NCI-H748 (cell line): ENCODE data around the gene NOL8.
A peak's percentile ranks its signal among the peaks of the same experiment; 100 is the strongest.

Source experiments
- DNase-seq: peaks from one replicate; lab custom pipeline; 2025; ENCODE audit not compliant: unreplicated experiment; lab: John Stamatoyannopoulos, UW

The NOL8 gene

GRCh38 chr9:92325269-92325990 is at the start of gene NOL8, which contains the start of gene CENPP:
TSS of gene NOL8 (minus strand) at chr9:92325350. CDS start at chr9:92324161, 1,189 bp downstream.
TSS of gene CENPP (plus strand) at chr9:92325953.
- peak; percentile 91 for DNase-seq

- no peak for DNase-seq
Measured at GRCh38 chr9:92373167-92373566, 48.0 kb upstream of the NOL8 start.

GRCh38 chr9:92369075-92369474 is 43.9 kb upstream of the NOL8 start:
- DNase-seq: no peak

GRCh38 chr9:92360083-92360482 is 34.9 kb upstream of the NOL8 start:
- DNase-seq: no peak

- no peak for DNase-seq
Measured at GRCh38 chr9:92359394-92359995, 34.3 kb upstream of the NOL8 start.

- DNase-seq: no peak
Measured at GRCh38 chr9:92353051-92353450, 27.9 kb upstream of the NOL8 start.

- DNase-seq: no peak
Measured at GRCh38 chr9:92350740-92351133, 25.6 kb upstream of the NOL8 start.

- no peak for DNase-seq
Measured at GRCh38 chr9:92349771-92350739, 24.9 kb upstream of the NOL8 start.

- DNase-seq: no peak
Measured at GRCh38 chr9:92345582-92345981, 20.4 kb upstream of the NOL8 start.

- DNase-seq: no peak
Measured at GRCh38 chr9:92342825-92343488, 17.8 kb upstream of the NOL8 start.

- DNase-seq: no peak
Measured at GRCh38 chr9:92341578-92341977, 16.4 kb upstream of the NOL8 start.

- no peak for DNase-seq
Measured at GRCh38 chr9:92333282-92333634, 8.1 kb upstream of the NOL8 start.

GRCh38 chr9:92332577-92333281 is 7.6 kb upstream of the NOL8 start:
- DNase-seq: no peak

GRCh38 chr9:92328225-92328624 is 3.1 kb upstream of the NOL8 start:
- DNase-seq: peak; percentile 59

GRCh38 chr9:92327283-92327850 is 2.2 kb upstream of the NOL8 start:
- DNase-seq: no peak

- DNase-seq: peak; percentile 69
Measured at GRCh38 chr9:92325991-92326500, 896 bp upstream of the NOL8 start.

- no peak for DNase-seq
Measured at GRCh38 chr9:92324889-92325268, 271 bp downstream of the NOL8 start.

- no peak for DNase-seq
Measured at GRCh38 chr9:92324431-92324830, 719 bp downstream of the NOL8 start.

- no peak for DNase-seq
Measured at GRCh38 chr9:92315456-92315855, 9.7 kb downstream of the NOL8 start.

- DNase-seq: no peak
Measured at GRCh38 chr9:92313624-92314012, 11.5 kb downstream of the NOL8 start.
